Activated B cell treated with CpG ODN at 0.5 μM for 24 hours (primary cell): ENCODE measurements around the gene VAV2. TPM values are rescaled to one million over a fixed set of nuclear protein-coding genes. Genes with fewer than 3 reads are reported as not detected.

Experiments
- ATAC-seq: fragments of 200-7000 bp; cut with Tn5 transposase; one replicate; pipeline ENCODE4 v1.10.0; 2021; ENCODE audit warnings: low read depth, mild to moderate bottlenecking, moderate library complexity
- CTCF ChIA-PET: fragments of 350-600 bp; sonication (Branson Sonifier 250); formaldehyde crosslinking; loops from one replicate; lab custom pipeline; 2021; ENCODE audit warnings: antibody characterized with exemption; lab: Charles Lee
- POLR2A ChIA-PET: fragments of 350-600 bp; sonication (Branson Sonifier 250); formaldehyde crosslinking; loops from one replicate; lab custom pipeline; 2021; ENCODE audit warnings: antibody characterized with exemption; lab: Charles Lee
- DNase-seq: peaks from one replicate; pipeline ENCODE4 v3.0.0; 2022
- H3K27ac Mint-ChIP-seq: one replicate; pipeline ENCODE4 v1.8.0; 2020; ENCODE audit warnings: mixed read lengths
- H3K27me3 Mint-ChIP-seq: one replicate; pipeline ENCODE4 v1.8.0; 2021; ENCODE audit warnings: mixed read lengths
- H3K36me3 Mint-ChIP-seq: one replicate; pipeline ENCODE4 v1.8.0; 2021; ENCODE audit warnings: low read depth, mixed read lengths
- H3K4me1 Mint-ChIP-seq: one replicate; pipeline ENCODE4 v1.8.0; 2021; ENCODE audit warnings: mixed read lengths
- H3K4me3 Mint-ChIP-seq: one replicate; pipeline ENCODE4 v1.8.0; 2020; ENCODE audit warnings: mild to moderate bottlenecking, mixed read lengths
- H3K9me3 Mint-ChIP-seq: one replicate; pipeline ENCODE4 v1.8.0; 2020; ENCODE audit warnings: mixed read lengths
- CTCF ChIP-seq: fragments of 200-600 bp; IDR thresholded peaks from one replicate; pipeline ENCODE4 v1.8.0; 2022; ENCODE audit warnings: antibody characterized with exemption, mild to moderate bottlenecking
- intact Hi-C: fragments of 100-400 bp; cut with micrococcal nuclease; formaldehyde crosslinking; loops from one replicate; pipeline ENCODE4 v1.15.1; 2024
- total RNA-seq: library from RNA; stranded (reverse); gene quantifications from 2 replicates; pipeline ENCODE4 v1.2.3, GENCODE V29; 2022

VAV2 gene
- total RNA-seq, 1 donor from 2014 or later = 99.6 TPM

- Mint-ChIP-seq H3K27ac (peak overlapping the region; percentile 61), H3K27me3 (no peaks in the 10 kb centered on the region), H3K4me3 (no peak overlapping the region), H3K36me3 (peaks cover 27% of the 10 kb centered on the region), H3K4me1 (peaks cover 77% of the 10 kb centered on the region), H3K9me3 (no peaks in the 10 kb centered on the region)
- TF ChIP-seq CTCF = no peak
- CTCF ChIA-PET = interaction anchor here (1.0 kb wide), 1 partner anchor 44 kb away, joined by 3 read pairs; no protein-coding TSS in a partner anchor
- ATAC-seq (no peak), DNase-seq (no peak)
- intact Hi-C loops = loop anchor here (5.0 kb wide), 1 partner anchor 42 kb away; no protein-coding TSS in a partner anchor
- POLR2A ChIA-PET = interaction anchor here (1.2 kb wide), 1 partner anchor 43 kb away, joined by 4 read pairs; no protein-coding TSS in a partner anchor
Measured at GRCh38 chr9:133825555-133826218, 166.4 kb downstream of the VAV2 start.

- H3K4me1 Mint-ChIP-seq = peaks cover 72% of the 10 kb centered on the region
- CTCF ChIA-PET = interaction anchor here (0.7 kb wide), 1 partner anchor 9 kb away, joined by 4 read pairs; no protein-coding TSS in a partner anchor
- H3K9me3 Mint-ChIP-seq = no peaks in the 10 kb centered on the region
- H3K27ac Mint-ChIP-seq = no peak overlapping the region
- POLR2A ChIA-PET = no interaction called here
- H3K4me3 Mint-ChIP-seq = no peak overlapping the region
- peaks cover 23% of the 10 kb centered on the region for H3K36me3 Mint-ChIP-seq
- no peak for TF ChIP-seq CTCF
- ATAC-seq = no peak
- intact Hi-C loops = loop anchor here (5.0 kb wide), 1 partner anchor 43 kb away; no protein-coding TSS in a partner anchor
- no peak for DNase-seq
- H3K27me3 Mint-ChIP-seq = no peaks in the 10 kb centered on the region
Measured at GRCh38 chr9:133824802-133825186, 167.3 kb downstream of the VAV2 start.

- ATAC-seq (no peak), DNase-seq (no peak)
- peak overlapping the region; percentile 97 for H3K27ac Mint-ChIP-seq
- no peak overlapping the region for H3K4me3 Mint-ChIP-seq
- no peak for TF ChIP-seq CTCF
- intact Hi-C loops = no loop called here
- H3K4me1 Mint-ChIP-seq = peaks cover 71% of the 10 kb centered on the region
- no peaks in the 10 kb centered on the region for H3K9me3 Mint-ChIP-seq
- CTCF ChIA-PET = interaction anchor here (0.7 kb wide), 1 partner anchor 9 kb away, joined by 4 read pairs; no protein-coding TSS in a partner anchor
- H3K36me3 Mint-ChIP-seq = peaks cover 21% of the 10 kb centered on the region
- no peaks in the 10 kb centered on the region for H3K27me3 Mint-ChIP-seq
- POLR2A ChIA-PET = interaction anchor here (0.6 to 0.9 kb wide), 2 partner anchors 88 to 165 kb away, joined by 6 read pairs; no protein-coding TSS in a partner anchor
Measured at GRCh38 chr9:133824106-133824801, 167.9 kb downstream of the VAV2 start.

GRCh38 chr9:133823189-133824105 lies 168.7 kb downstream of the VAV2 start:
- intact Hi-C loops = no loop called here
- H3K4me3 Mint-ChIP-seq = peak overlapping the region; percentile 81
- H3K27me3 Mint-ChIP-seq = no peaks in the 10 kb centered on the region
- ATAC-seq = peak; percentile 45
- H3K27ac Mint-ChIP-seq = peak overlapping the region; percentile 97
- ChIA-PET POLR2A (interaction anchor here (0.6 to 0.9 kb wide), 2 partner anchors 87 to 166 kb away, joined by 6 read pairs; no protein-coding TSS in a partner anchor), CTCF (no interaction called here)
- DNase-seq = peak; percentile 60
- no peak for TF ChIP-seq CTCF
- peaks cover 67% of the 10 kb centered on the region for H3K4me1 Mint-ChIP-seq
- H3K9me3 Mint-ChIP-seq = no peaks in the 10 kb centered on the region
- peaks cover 18% of the 10 kb centered on the region for H3K36me3 Mint-ChIP-seq
